Peyer's patch (tissue), 4 donors: ENCODE data around the gene LYPD6B.

Experiments
- POLR2A ChIP-seq, 2 donors: fragments of 450-650 bp; IDR thresholded peaks; one replicate each; pipeline ENCODE4 v1.5.1; 2017; ENCODE audit warnings: antibody characterized with exemption in 2 of 2, mild to moderate bottlenecking in 2 of 2, moderate library complexity in 2 of 2
- TF ChIP-seq, protein P1 (sequence below), 6 experiments: fragments of 450-650 bp in 4 of 6; fragments of 200-600 bp in 2 of 6; sonication (generic) in 1 of 6; IDR thresholded peaks; one replicate each; pipeline ENCODE4 v1.5.1; 2017 to 2019; ENCODE audit warnings: antibody characterized with exemption in 6 of 6, mild to moderate bottlenecking in 3 of 6, moderate library complexity in 1 of 6

DNA sequence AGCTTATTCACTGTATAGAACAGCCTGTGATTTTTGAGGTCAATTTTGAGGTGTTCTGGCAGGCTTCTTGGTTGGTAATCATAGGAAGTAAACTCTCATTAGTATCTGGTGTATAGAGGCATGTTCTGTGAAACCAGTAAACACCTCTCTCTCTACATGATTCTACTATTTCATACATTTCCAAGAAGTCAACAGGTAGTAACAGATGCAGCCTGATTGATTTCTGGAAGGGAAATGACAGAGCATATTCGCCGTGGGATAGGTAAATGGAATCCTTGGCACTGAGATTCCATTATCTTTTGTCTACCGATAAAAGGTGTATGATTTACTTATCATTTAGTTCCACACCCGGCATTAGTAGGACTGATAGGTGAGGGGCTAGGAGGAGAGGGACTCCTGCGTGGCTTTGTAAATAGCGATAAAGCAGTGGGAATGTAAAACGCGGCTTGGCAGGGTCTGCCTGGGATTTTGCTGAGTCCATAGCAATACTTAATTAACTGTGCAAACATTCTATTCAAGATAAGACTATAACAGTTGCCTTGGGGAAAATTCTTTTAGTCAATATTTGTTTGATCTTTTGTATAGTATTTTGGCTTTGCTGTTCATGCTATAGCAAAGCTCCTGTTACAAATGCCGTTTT is 32.3 kb downstream of the LYPD6B start:
- TF ChIP-seq, protein P1, sequence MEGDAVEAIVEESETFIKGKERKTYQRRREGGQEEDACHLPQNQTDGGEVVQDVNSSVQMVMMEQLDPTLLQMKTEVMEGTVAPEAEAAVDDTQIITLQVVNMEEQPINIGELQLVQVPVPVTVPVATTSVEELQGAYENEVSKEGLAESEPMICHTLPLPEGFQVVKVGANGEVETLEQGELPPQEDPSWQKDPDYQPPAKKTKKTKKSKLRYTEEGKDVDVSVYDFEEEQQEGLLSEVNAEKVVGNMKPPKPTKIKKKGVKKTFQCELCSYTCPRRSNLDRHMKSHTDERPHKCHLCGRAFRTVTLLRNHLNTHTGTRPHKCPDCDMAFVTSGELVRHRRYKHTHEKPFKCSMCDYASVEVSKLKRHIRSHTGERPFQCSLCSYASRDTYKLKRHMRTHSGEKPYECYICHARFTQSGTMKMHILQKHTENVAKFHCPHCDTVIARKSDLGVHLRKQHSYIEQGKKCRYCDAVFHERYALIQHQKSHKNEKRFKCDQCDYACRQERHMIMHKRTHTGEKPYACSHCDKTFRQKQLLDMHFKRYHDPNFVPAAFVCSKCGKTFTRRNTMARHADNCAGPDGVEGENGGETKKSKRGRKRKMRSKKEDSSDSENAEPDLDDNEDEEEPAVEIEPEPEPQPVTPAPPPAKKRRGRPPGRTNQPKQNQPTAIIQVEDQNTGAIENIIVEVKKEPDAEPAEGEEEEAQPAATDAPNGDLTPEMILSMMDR (IDR thresholded peaks at IDR 0.05) = no peak
- no peak for TF ChIP-seq POLR2A (IDR thresholded peaks at IDR 0.05)
